Measurements from ENCODE around the gene CEND1. TPM values are rescaled to one million over a fixed set of nuclear protein-coding genes. Genes with fewer than 3 reads are reported as not detected.
A peak's percentile ranks its signal among the peaks of the same experiment; 100 is the strongest.

Gene CEND1
- total RNA-seq, 2 donors from 2014 or later, result 0.18 to 1.6 TPM

- no peak for TF ChIP-seq POLR2A (IDR thresholded peaks at IDR 0.05)
- TF ChIP-seq POLR2AphosphoS5 (IDR thresholded peaks at IDR 0.05), result no peak
- TF ChIP-seq CTCF (IDR thresholded peaks at IDR 0.05), result no peak
- DNase-seq (ENCODE audit: low spot score), result no peak
- no peak overlapping the region for H3K4me3 ChIP-seq
- WGBS, result 78% methylated on average over 36 of the region's 36 CpGs
- intact Hi-C loops (cut with DNase I), result loop anchor here (10.0 kb wide), 1 partner anchor 118 kb away; no protein-coding TSS in a partner anchor
- H3K4me1 ChIP-seq (replicated peaks), result peaks cover 3% of the 10 kb centered on the region
- H3K36me3 ChIP-seq, result no peaks in the 10 kb centered on the region
- H3K9me3 ChIP-seq, result no peaks in the 10 kb centered on the region
- H3K27ac ChIP-seq, result no peak overlapping the region
- H3K27me3 ChIP-seq (replicated peaks; ENCODE audit: insufficient read depth), result no peaks in the 10 kb centered on the region
These were observed 7.4 kb downstream of the CEND1 start for GRCh38 chr11:782264-783174.

GRCh38 chr11:779955-780532 is 9.8 kb downstream of the CEND1 start:
- TF ChIP-seq CTCF (IDR thresholded peaks at IDR 0.05), result no peak
- TF ChIP-seq POLR2A (IDR thresholded peaks at IDR 0.05), result no peak
- TF ChIP-seq POLR2AphosphoS5 (IDR thresholded peaks at IDR 0.05), result no peak
- intact Hi-C loops (cut with DNase I), result loop anchor here (10.0 kb wide), 1 partner anchor 115 kb away; no protein-coding TSS in a partner anchor
- H3K4me1 ChIP-seq (replicated peaks), result peaks cover 10% of the 10 kb centered on the region

GRCh38 chr11:778976-779954 is 10.6 kb downstream of the CEND1 start:
- 93% methylated on average over 23 of the region's 23 CpGs for WGBS
- Histone ChIP-seq H3K4me3 (no peak overlapping the region), H3K36me3 (no peaks in the 10 kb centered on the region), H3K9me3 (no peaks in the 10 kb centered on the region), H3K27me3 (replicated peaks; ENCODE audit: insufficient read depth) (no peaks in the 10 kb centered on the region), H3K4me1 (replicated peaks) (peaks cover 10% of the 10 kb centered on the region), H3K27ac (no peak overlapping the region)
- TF ChIP-seq POLR2AphosphoS5 (IDR thresholded peaks at IDR 0.05) (no peak), CTCF (IDR thresholded peaks at IDR 0.05) (no peak), POLR2A (IDR thresholded peaks at IDR 0.05) (no peak)
- DNase-seq (ENCODE audit: low spot score), result no peak
- intact Hi-C loops (cut with DNase I), result no loop called here

More at GRCh38 chr11:779955-780532, 9.8 kb downstream of the CEND1 start:
- no peaks in the 10 kb centered on the region for H3K9me3 ChIP-seq
- no peaks in the 10 kb centered on the region for H3K27me3 ChIP-seq (replicated peaks; ENCODE audit: insufficient read depth)
- H3K36me3 ChIP-seq, result no peaks in the 10 kb centered on the region
- no peak overlapping the region for H3K27ac ChIP-seq
- H3K4me3 ChIP-seq, result no peak overlapping the region
- no peak for DNase-seq (ENCODE audit: low spot score)
- WGBS, result 95% methylated on average over 16 of the region's 16 CpGs

GRCh38 chr11:777288-778255 is 12.3 kb downstream of the CEND1 start, which contains the start of gene GATD1:
Gene GATD1, minus strand, starts transcription at chr11:777487. Its CDS starts 25 bp downstream, at chr11:777462.
- H3K36me3 ChIP-seq, result no peaks in the 10 kb centered on the region
- no peaks in the 10 kb centered on the region for H3K27me3 ChIP-seq (replicated peaks; ENCODE audit: insufficient read depth)
- peak within 1 kb of the TSS; percentile 92 to 96 for H3K4me3 ChIP-seq
- no peaks in the 10 kb centered on the region for H3K9me3 ChIP-seq
- WGBS, result 2% methylated on average over 43 of the region's 110 CpGs
- TF ChIP-seq CTCF (IDR thresholded peaks at IDR 0.05) (peak in 1 of 4 experiments; percentile 28), POLR2AphosphoS5 (IDR thresholded peaks at IDR 0.05) (peak; percentile 28), POLR2A (IDR thresholded peaks at IDR 0.05) (peak; percentile 85)
- H3K27ac ChIP-seq, result peak within 1 kb of the TSS; percentile 76 to 80
- H3K4me1 ChIP-seq (replicated peaks), result peaks cover 10% of the 10 kb centered on the region
- intact Hi-C loops (cut with DNase I), result no loop called here
- peak; percentile 86 for DNase-seq (ENCODE audit: low spot score)

Measured in prostate gland (tissue), 2 donors.